ENCODE data around the gene KAZALD1. TPM values are rescaled to one million over a fixed set of nuclear protein-coding genes. Genes with fewer than 3 reads are reported as not detected.
A peak's percentile ranks its signal among the peaks of the same experiment; 100 is the strongest.

KAZALD1 gene
- total RNA-seq, 2 experiments from 2014 or later, result 0.72 to 0.90 TPM

DNA sequence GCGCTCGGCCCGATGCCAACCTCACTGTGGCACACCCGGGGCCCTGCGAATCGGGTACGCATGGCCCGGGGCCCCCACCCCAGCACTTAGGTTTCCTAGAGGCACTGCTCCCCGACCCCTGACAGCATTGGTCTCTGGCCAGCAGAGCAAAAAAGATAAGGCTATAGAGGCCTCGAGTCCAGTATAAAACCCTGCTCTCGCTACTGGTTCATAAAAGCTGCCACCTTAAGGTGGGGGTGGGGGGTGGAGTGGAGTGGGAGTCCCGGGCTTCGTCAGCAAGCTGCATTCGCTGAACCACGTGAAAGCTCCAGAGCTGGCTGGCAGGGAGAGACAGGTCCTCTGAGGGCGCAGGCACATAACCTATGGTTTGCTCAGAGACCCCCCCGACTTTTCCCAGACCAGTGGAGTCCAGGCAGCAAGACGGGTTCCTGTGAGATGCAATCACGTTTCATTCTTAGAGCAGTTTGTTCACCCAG is 1.3 kb downstream of the KAZALD1 start:
- peaks cover 43% of the 10 kb centered on the region for H3K27me3 Mint-ChIP-seq

DNA sequence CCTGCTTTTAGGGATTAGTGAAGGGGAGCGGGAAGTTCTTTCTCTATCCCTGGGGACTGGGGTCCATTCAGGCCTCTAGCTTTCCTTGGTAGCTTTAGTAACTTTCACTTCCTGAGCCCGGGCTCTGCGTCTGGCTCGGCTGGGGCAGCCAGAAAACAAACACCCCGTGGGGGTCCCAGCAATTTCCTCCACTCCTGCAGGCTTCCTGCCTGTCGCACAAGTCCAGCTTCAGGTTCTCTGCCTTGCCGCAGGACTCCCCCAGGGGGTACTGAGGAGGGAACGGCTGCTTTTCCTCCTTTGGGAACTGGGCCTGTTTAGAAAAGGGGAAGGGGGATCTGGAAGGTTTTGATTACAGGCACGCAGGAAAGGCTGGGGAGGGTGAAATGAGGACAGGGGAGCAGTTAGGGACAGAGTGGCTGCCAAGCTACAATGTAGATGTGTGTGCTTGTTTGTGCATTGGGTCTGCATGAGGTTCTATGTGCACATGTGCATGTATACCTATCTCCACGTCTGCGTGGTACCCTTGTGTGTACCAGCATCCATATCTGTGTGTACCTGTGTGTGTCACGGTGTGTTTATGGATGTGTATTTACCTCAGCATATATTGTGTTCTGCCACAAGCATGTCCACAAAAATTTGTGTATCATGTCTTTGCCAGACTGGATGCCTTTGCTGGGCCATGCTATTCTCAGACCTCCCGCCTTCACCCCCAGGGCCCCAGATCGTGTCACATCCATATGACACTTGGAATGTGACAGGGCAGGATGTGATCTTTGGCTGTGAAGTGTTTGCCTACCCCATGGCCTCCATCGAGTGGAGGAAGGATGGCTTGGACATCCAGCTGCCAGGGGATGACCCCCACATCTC is 2.0 kb downstream of the KAZALD1 start:
- peaks cover 33% of the 10 kb centered on the region for H3K4me1 Mint-ChIP-seq (ENCODE audit: low read depth)
- no peaks in the 10 kb centered on the region for H3K36me3 Mint-ChIP-seq (ENCODE audit: low read depth)
- intact Hi-C loops (cut with micrococcal nuclease), result no loop called here
- H3K4me3 Mint-ChIP-seq, result no peak overlapping the region
- no peak overlapping the region for H3K27ac Mint-ChIP-seq
- DNase-seq (no peak), ATAC-seq (no peak)
- ChIA-PET POLR2A (interaction anchor here (0.6 to 3.1 kb wide), 4 partner anchors 17 to 420 kb away, joined by 3 to 19 read pairs (median 4); no protein-coding TSS in a partner anchor), CTCF (interaction anchor here (0.6 to 23.2 kb wide), 10 partner anchors 10 to 1288 kb away, joined by 3 to 655 read pairs (median 6); no protein-coding TSS in a partner anchor)
- TF ChIP-seq, protein P1, sequence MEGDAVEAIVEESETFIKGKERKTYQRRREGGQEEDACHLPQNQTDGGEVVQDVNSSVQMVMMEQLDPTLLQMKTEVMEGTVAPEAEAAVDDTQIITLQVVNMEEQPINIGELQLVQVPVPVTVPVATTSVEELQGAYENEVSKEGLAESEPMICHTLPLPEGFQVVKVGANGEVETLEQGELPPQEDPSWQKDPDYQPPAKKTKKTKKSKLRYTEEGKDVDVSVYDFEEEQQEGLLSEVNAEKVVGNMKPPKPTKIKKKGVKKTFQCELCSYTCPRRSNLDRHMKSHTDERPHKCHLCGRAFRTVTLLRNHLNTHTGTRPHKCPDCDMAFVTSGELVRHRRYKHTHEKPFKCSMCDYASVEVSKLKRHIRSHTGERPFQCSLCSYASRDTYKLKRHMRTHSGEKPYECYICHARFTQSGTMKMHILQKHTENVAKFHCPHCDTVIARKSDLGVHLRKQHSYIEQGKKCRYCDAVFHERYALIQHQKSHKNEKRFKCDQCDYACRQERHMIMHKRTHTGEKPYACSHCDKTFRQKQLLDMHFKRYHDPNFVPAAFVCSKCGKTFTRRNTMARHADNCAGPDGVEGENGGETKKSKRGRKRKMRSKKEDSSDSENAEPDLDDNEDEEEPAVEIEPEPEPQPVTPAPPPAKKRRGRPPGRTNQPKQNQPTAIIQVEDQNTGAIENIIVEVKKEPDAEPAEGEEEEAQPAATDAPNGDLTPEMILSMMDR (IDR thresholded peaks at IDR 0.05), result no peak
- H3K9me3 Mint-ChIP-seq, result no peaks in the 10 kb centered on the region
- H3K27me3 Mint-ChIP-seq, result peaks cover 43% of the 10 kb centered on the region

More for the DNA sequence above, 1.3 kb downstream of the KAZALD1 start:
- DNase-seq, result peak; percentile 21
- Mint-ChIP-seq H3K4me1 (ENCODE audit: low read depth) (peaks cover 33% of the 10 kb centered on the region), H3K4me3 (no peak overlapping the region), H3K9me3 (no peaks in the 10 kb centered on the region), H3K27ac (no peak overlapping the region), H3K36me3 (ENCODE audit: low read depth) (no peaks in the 10 kb centered on the region)
- TF ChIP-seq, protein P1 (IDR thresholded peaks at IDR 0.05), result no peak
- ChIA-PET POLR2A (interaction anchor here (0.6 to 3.1 kb wide), 2 partner anchors 21 to 421 kb away, joined by 3 to 19 read pairs; no protein-coding TSS in a partner anchor), CTCF (interaction anchor here (0.6 to 23.2 kb wide), 9 partner anchors 11 to 78 kb away, joined by 3 to 655 read pairs (median 6); no protein-coding TSS in a partner anchor)
- intact Hi-C loops (cut with micrococcal nuclease), result no loop called here
- ATAC-seq, result no peak

DNA sequence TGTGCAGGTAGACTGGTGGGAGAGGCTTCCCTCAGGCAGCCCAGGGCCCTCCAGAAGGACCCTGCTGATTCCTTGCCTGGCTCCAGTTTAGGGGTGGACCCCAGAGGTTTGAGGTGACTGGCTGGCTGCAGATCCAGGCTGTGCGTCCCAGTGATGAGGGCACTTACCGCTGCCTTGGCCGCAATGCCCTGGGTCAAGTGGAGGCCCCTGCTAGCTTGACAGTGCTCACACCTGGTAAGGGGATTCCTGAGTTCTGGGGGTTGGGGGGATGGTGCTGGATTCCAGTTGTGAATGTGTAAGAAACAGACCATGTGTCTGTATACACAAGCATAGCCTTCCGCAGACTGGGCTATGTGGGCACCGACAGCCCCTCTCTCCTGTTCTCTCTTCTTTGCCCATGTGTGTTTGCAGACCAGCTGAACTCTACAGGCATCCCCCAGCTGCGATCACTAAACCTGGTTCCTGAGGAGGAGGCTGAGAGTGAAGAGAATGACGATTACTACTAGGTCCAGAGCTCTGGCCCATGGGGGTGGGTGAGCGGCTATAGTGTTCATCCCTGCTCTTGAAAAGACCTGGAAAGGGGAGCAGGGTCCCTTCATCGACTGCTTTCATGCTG is 2.7 kb downstream of the KAZALD1 start:
- DNase-seq (no peak), ATAC-seq (no peak)
- intact Hi-C loops (cut with micrococcal nuclease), result no loop called here
- Mint-ChIP-seq H3K27ac (no peak overlapping the region), H3K36me3 (ENCODE audit: low read depth) (no peaks in the 10 kb centered on the region), H3K4me3 (no peak overlapping the region), H3K4me1 (ENCODE audit: low read depth) (peaks cover 30% of the 10 kb centered on the region), H3K9me3 (no peaks in the 10 kb centered on the region), H3K27me3 (peaks cover 43% of the 10 kb centered on the region)
- POLR2A ChIA-PET, result interaction anchor here (1.2 to 1.6 kb wide), 3 partner anchors 17 to 77 kb away, joined by 3 to 5 read pairs (median 4); no protein-coding TSS in a partner anchor
- CTCF ChIA-PET, result interaction anchor here (0.6 to 23.2 kb wide), 6 partner anchors 11 to 1289 kb away, joined by 3 to 655 read pairs (median 28); no protein-coding TSS in a partner anchor
- TF ChIP-seq, protein P1 (IDR thresholded peaks at IDR 0.05), result no peak

DNA sequence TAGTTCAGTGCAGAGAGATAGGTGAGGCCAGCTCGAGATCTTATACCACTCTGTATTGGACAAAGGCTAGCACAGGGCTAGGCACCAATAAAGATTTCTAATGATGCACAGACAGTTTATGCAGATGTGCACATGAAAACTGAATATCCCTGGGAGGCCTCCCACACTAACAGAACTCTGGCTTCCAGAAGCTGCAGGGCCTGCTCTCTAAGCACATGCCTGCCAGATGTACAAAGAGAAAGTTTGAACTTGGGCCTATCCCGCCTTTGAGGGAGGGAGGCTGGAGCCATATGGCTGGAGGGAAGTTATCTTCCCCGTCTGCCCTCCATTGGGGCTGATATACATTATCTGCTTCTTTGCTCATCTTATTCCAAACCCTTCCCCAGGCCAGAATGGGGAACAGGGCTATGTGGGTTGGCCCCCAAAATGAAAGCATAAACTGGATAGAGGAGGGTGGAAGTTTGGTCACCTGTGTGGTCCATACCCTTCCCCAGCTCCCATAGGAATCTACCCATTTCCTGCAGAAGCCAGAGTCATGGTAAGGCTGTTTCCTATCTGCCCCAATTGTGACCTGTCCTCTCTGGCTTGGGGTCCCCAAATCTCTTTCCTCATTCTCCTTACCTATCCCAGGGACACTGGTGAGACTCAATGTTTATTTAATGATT is 3.8 kb downstream of the KAZALD1 start:
- TF ChIP-seq, protein P1 (IDR thresholded peaks at IDR 0.05), result no peak
- DNase-seq (no peak), ATAC-seq (no peak)
- ChIA-PET POLR2A (interaction anchor here (1.2 to 1.6 kb wide), 3 partner anchors 18 to 76 kb away, joined by 3 to 5 read pairs (median 4); no protein-coding TSS in a partner anchor), CTCF (interaction anchor here (0.8 to 23.2 kb wide), 5 partner anchors 10 to 148 kb away, joined by 3 to 655 read pairs (median 43); no protein-coding TSS in a partner anchor)
- no peak overlapping the region for H3K4me3 Mint-ChIP-seq
- intact Hi-C loops (cut with micrococcal nuclease), result no loop called here
- H3K27me3 Mint-ChIP-seq, result peaks cover 43% of the 10 kb centered on the region
- no peak overlapping the region for H3K27ac Mint-ChIP-seq
- H3K4me1 Mint-ChIP-seq (ENCODE audit: low read depth), result peaks cover 26% of the 10 kb centered on the region
- no peaks in the 10 kb centered on the region for H3K9me3 Mint-ChIP-seq
- no peaks in the 10 kb centered on the region for H3K36me3 Mint-ChIP-seq (ENCODE audit: low read depth)

Data from activated CD8-positive, alpha-beta T cell treated with anti-CD3 and anti-CD28 coated beads for 36 hours (primary cell).